Large intestine (tissue), 3 donors: ENCODE measurements around the gene MAN1A1. TPM values are rescaled to one million over a fixed set of nuclear protein-coding genes. Genes with fewer than 3 reads are reported as not detected.

Experiments used
- DNase-seq, 2 donors: peaks; one replicate each; pipeline versions ENCODE4 v3.0.0 to v3.0.0-alpha.2; 2013
- H3K27ac ChIP-seq: one replicate; pipeline ENCODE4 v1.5.1; 2013; ENCODE audit warnings: low read length
- H3K27me3 ChIP-seq: 2 replicates; pipeline ENCODE4 v1.6.1; 2013; ENCODE audit warnings: low read length; ENCODE audit not compliant: control insufficient read depth, insufficient read depth
- H3K36me3 ChIP-seq: 2 replicates; pipeline ENCODE4 v1.6.1; 2013; ENCODE audit warnings: low read length; ENCODE audit not compliant: control insufficient read depth, insufficient read depth
- H3K4me1 ChIP-seq: one replicate; pipeline ENCODE4 v1.6.1; 2013; ENCODE audit warnings: low read length; ENCODE audit not compliant: control insufficient read depth, insufficient read depth
- H3K4me3 ChIP-seq: one replicate; pipeline ENCODE4 v1.5.1; 2013; ENCODE audit warnings: low read length
- H3K9me3 ChIP-seq: one replicate; pipeline ENCODE4 v1.6.1; 2013; ENCODE audit warnings: mild to moderate bottlenecking, low read depth, low read length, moderate library complexity; ENCODE audit not compliant: control insufficient read depth
- WGBS: methylation state at CpG from one replicate; pipeline ENCODE4 v1.1.5; 2013; ENCODE audit warnings: low lambda C conversion rate; ENCODE audit not compliant: insufficient coverage; 5-methylcytosine and 5-hydroxymethylcytosine counted together
- polyA plus RNA-seq: library from polyadenylated mRNA; unstranded; fragments of 120-200 nt; gene quantifications from one replicate; pipeline ENCODE4 v1.2.1, GENCODE V29; 2013

MAN1A1 gene
- polyA plus RNA-seq, 1 donor: 123 TPM

DNA sequence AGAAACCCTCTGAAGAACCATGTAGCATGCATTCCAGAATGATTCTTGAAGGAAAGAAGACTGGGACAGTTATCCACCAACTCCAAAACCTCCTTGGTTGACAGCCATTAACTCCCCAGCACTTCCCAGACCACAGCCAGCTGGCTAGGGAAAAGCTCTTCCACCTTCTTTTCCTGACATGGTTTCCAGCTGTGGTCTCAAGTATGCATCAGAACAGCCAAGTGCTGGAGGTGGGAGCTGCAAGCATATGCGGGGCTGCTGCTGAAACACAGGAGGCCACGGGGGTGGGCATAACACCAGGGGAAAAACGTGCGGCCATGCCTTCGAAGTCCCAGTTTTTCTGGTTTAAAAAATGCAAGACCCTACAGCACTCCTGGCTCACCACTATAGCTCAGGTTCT is 163.1 kb downstream of the MAN1A1 start:
- no peak overlapping the region for H3K27ac ChIP-seq
- no peak for DNase-seq
- peaks cover 40% of the 10 kb centered on the region for H3K36me3 ChIP-seq
- H3K27me3 ChIP-seq: no peaks in the 10 kb centered on the region
- no peak overlapping the region for H3K4me3 ChIP-seq
- no peaks in the 10 kb centered on the region for H3K4me1 ChIP-seq
- no peaks in the 10 kb centered on the region for H3K9me3 ChIP-seq
- no CpG with 5 or more reads among the region's 5 CpGs for WGBS

DNA sequence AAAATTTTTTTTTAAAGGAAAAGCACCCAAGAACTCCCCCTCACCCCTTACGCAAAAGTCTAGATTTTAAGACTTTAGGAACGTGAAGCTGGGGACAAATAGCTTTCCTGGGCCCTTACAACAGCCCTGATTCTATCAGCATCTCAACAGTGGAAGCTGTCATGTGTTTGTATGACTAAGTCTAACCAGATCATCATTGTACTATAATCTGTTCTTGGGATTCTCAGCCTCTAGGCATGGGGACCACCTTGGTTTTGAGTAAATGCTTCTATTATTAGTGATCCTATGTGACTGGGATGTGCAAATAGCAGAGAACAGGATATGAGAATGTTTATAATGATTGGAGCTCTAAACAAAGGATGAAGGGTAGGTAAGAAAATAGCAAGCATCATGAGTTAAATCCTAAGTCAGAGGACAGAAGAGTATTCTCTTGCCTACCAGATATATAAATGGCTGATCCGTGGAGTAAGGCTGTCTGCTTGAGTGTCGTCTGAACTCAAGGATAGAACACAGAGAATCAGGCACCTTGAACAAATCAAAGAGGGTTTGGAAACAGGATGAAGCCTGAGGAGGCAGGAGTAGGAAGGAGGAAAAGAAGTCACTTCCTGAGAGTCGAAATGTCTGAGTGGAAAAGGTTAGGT is 165.4 kb downstream of the MAN1A1 start:
- Histone ChIP-seq H3K9me3 (no peaks in the 10 kb centered on the region), H3K27me3 (no peaks in the 10 kb centered on the region), H3K36me3 (peaks cover 36% of the 10 kb centered on the region), H3K27ac (no peak overlapping the region), H3K4me3 (no peak overlapping the region), H3K4me1 (no peaks in the 10 kb centered on the region)
- 93% methylated on average over 4 of the region's 5 CpGs for WGBS
- no peak for DNase-seq

DNA sequence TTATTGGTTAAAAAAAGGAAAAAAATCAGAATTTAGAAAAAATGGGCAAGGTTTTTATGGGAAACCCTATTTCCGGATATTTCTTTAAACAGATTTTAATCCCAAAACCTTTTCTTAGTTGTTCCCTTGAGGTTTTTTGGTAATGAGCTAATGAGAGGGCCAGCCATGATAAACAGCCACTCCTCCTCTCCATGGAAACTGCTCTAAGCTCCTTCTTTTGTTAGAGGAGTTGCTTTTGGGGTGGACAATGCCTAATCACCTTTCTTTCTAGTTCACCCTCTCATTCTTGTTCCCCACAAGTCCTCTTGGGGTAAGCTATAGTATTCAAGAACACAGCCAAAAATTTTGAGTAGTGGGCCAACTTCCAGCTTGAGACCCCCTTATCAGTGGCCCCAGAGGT is 166.1 kb downstream of the MAN1A1 start:
- no peak overlapping the region for H3K27ac ChIP-seq
- H3K27me3 ChIP-seq: no peaks in the 10 kb centered on the region
- H3K4me3 ChIP-seq: no peak overlapping the region
- DNase-seq: no peak
- H3K4me1 ChIP-seq: no peaks in the 10 kb centered on the region
- 100% methylated on average over 1 of the region's 1 CpG for WGBS
- peaks cover 36% of the 10 kb centered on the region for H3K36me3 ChIP-seq
- no peaks in the 10 kb centered on the region for H3K9me3 ChIP-seq

DNA sequence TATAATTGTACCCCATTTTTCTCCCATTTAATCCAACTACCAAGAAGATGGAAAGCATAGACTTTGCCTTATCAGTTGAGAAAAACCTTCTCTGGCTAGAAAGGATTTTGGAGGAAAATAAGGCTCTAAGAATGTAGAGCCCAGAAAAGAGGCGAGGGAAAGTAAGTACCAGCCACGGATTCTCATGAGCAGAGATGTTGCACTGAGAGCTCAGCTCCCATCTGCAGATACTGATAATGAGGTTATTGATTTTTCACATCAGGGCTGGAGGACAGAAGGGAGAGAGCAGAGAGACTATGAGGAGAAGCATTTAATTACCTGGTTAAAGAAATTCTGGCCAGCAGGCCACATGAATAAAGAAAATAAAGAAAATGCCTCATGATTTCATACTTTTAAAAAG is 166.7 kb downstream of the MAN1A1 start:
- DNase-seq: no peak
- Histone ChIP-seq H3K27me3 (no peaks in the 10 kb centered on the region), H3K4me1 (no peaks in the 10 kb centered on the region), H3K9me3 (no peaks in the 10 kb centered on the region), H3K4me3 (no peak overlapping the region), H3K36me3 (peaks cover 31% of the 10 kb centered on the region), H3K27ac (no peak overlapping the region)
- WGBS: 100% methylated on average over 2 of the region's 2 CpGs

DNA sequence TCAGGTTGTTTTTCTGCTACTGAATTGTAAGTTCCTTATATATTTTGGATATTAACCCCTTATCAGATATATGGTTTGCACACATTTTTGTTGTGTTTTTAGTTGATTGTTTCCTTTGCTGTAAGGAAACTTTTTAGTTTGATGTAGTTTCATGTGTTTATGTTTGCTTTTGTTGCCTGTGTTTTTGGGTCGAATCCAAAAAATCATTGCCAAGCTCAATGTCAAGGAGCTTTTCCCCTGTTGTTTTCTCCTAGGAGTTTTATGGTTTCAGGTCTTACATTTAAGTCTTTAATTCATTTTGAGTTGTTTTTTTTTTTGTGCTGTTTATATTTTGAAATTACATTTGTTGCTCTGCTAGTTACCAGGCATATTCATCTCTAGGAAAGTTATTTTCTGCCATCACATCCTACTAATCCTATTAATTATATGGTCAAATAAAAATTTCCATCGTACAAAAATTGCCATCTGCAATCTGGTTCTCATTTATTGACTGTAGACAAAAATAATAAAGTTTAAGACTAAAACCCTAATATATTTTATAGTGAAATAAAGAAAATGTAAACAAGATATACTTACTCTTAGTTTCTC is 167.3 kb downstream of the MAN1A1 start:
- Histone ChIP-seq H3K4me3 (no peak overlapping the region), H3K27ac (no peak overlapping the region), H3K9me3 (no peaks in the 10 kb centered on the region), H3K4me1 (no peaks in the 10 kb centered on the region), H3K36me3 (peaks cover 31% of the 10 kb centered on the region), H3K27me3 (no peaks in the 10 kb centered on the region)
- no peak for DNase-seq
- WGBS: 80% methylated on average over 1 of the region's 2 CpGs

DNA sequence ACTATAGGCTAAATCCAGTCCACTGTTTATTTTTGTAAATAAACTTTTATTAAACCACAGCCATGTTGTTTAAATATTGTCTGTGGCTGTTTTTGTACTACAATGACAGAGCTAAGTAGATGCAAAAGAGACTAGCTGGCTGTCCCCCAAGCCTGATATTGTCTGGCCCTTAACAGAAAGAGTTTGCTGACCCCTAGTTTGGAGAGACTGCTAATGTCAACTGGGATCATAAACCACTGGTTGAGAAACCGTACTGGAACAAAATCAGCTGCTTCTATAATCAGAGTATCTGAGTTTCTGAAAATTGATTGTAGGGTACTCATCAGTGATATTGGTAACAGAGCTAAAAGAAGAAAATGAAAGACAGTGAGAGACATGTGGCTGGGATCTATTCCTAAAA is 168.5 kb downstream of the MAN1A1 start:
- H3K27me3 ChIP-seq: no peaks in the 10 kb centered on the region
- no peak overlapping the region for H3K4me3 ChIP-seq
- H3K9me3 ChIP-seq: no peaks in the 10 kb centered on the region
- H3K4me1 ChIP-seq: no peaks in the 10 kb centered on the region
- no peak overlapping the region for H3K27ac ChIP-seq
- WGBS: 86% methylated on average over 1 of the region's 1 CpG
- H3K36me3 ChIP-seq: peaks cover 23% of the 10 kb centered on the region
- DNase-seq: no peak

DNA sequence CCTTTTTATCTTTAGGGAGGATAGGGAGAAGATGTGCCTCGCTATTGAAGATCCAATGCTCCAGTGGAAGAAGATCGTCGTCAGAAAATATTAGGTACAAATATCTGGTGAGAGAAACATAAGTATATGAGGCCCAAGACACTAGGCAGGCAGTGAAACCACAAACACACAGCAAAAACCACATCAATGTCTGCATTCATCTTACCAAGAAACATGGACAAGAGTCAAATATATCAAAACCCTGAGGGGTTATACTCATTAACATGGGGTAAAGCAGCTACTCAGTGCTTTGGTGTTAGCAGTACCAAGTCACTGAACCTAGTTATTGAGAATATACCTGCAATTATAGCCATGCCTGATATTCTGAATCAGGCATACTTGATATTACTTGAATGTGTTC is 169.7 kb downstream of the MAN1A1 start:
- Histone ChIP-seq H3K27me3 (no peaks in the 10 kb centered on the region), H3K4me3 (no peak overlapping the region), H3K27ac (no peak overlapping the region), H3K9me3 (no peaks in the 10 kb centered on the region), H3K4me1 (no peaks in the 10 kb centered on the region), H3K36me3 (peaks cover 21% of the 10 kb centered on the region)
- no peak for DNase-seq
- 90% methylated on average over 2 of the region's 3 CpGs for WGBS

DNA sequence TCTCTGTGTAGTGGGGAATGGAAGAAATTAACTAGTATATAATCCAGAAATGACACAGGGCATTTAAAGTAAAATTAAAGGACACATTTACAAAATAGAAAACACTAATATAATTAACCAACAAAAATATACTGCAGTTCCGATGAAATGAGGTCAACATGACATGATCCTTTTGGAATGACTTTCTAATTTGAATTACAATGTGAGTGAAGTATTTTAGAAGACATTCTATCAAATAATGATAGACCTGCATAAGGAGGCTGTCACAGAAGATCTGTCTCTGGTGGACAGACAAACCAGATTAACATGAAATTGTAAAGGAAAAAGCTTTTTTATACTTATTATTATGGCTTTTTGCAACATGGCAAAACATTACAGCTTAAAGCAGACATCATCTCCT is 170.5 kb downstream of the MAN1A1 start:
- WGBS: 100% methylated on average over 1 of the region's 1 CpG
- H3K4me1 ChIP-seq: no peaks in the 10 kb centered on the region
- no peaks in the 10 kb centered on the region for H3K9me3 ChIP-seq
- H3K4me3 ChIP-seq: no peak overlapping the region
- no peak for DNase-seq
- no peaks in the 10 kb centered on the region for H3K27me3 ChIP-seq
- H3K36me3 ChIP-seq: peaks cover 16% of the 10 kb centered on the region
- H3K27ac ChIP-seq: no peak overlapping the region

DNA sequence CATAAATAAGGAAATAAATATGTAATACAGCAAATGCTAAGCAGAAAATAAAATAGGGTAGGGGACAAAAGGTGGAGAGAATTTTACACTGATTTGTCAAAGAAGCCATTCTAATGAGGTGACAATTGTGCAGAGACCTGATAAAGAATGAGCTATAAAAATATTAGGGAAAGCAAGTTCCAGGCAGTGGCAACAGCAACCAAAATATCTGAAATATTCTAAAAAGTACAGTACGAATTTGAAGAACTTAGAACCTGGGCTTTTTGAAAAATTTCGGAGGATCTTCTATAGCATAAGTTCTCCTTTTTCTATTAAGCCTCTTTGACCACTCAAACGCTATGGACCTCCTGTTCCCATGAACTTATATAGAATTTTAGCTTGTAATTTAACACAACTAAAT is 173.1 kb downstream of the MAN1A1 start:
- no peak for DNase-seq
- WGBS: no CpG with 5 or more reads among the region's 3 CpGs
- no peaks in the 10 kb centered on the region for H3K9me3 ChIP-seq
- no peaks in the 10 kb centered on the region for H3K27me3 ChIP-seq
- no peaks in the 10 kb centered on the region for H3K4me1 ChIP-seq
- peaks cover 8% of the 10 kb centered on the region for H3K36me3 ChIP-seq
- H3K4me3 ChIP-seq: no peak overlapping the region
- no peak overlapping the region for H3K27ac ChIP-seq

DNA sequence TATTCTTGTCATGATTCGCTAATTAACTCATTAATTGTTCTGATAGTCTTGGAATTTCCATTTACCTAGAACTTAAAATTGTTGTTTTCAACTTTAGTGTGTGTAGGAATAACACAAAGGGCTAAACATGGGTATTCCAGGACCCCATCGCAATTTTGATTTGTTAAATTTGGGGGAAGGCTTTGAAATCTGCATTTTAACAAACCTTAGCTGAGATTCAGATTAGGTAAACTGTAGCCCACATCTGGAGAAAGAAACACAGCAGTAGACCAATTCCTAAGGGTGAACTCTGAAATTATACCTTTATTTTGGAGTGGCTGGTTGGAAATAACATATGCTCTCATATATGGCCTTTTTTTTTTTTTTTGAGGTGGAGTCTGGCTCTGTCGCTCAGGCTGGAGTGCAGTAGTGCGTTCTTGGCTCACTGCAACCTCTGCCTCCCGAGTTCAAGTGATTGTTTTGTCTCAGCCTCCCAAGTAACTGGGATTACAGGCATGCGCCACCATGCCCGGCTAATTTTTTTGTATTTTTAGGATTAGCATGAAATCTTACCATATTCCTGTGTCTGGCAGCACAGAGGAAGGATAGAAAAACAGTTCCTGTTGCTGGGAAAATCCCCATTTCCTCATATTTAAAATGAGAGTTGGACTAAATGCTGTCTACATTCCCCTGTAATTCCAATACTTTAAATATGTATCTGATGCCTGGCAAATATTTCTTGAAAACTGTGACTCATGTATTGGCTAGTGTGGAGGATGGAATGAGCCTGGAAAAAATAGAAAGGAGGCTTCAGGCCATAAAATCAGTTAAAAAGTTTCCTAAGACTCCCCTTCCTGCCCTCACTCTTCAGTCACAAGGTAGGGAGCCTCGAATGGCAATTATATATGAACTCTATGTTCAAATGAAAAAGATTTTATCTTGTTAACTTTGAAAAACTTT is 174.4 kb downstream of the MAN1A1 start:
- H3K4me3 ChIP-seq: no peak overlapping the region
- no peaks in the 10 kb centered on the region for H3K4me1 ChIP-seq
- H3K9me3 ChIP-seq: no peaks in the 10 kb centered on the region
- H3K27me3 ChIP-seq: no peaks in the 10 kb centered on the region
- peaks cover 7% of the 10 kb centered on the region for H3K36me3 ChIP-seq
- no peak for DNase-seq
- WGBS: 100% methylated on average over 2 of the region's 8 CpGs
- no peak overlapping the region for H3K27ac ChIP-seq
